Spleen (tissue), 3 donors: ENCODE data around the gene STRN4.

Experiments
- POLR2A ChIP-seq, 3 donors: fragments of 450-650 bp; IDR thresholded peaks; one replicate each; pipeline ENCODE4 v1.5.1; 2017; ENCODE audit warnings: antibody characterized with exemption in 3 of 3, mild to moderate bottlenecking in 1 of 3
- POLR2AphosphoS5 ChIP-seq, 3 donors: sonication (generic); formaldehyde crosslinking; IDR thresholded peaks; one replicate each; pipeline ENCODE4 v1.5.1; 2017; ENCODE audit warnings: antibody characterized with exemption in 3 of 3

DNA sequence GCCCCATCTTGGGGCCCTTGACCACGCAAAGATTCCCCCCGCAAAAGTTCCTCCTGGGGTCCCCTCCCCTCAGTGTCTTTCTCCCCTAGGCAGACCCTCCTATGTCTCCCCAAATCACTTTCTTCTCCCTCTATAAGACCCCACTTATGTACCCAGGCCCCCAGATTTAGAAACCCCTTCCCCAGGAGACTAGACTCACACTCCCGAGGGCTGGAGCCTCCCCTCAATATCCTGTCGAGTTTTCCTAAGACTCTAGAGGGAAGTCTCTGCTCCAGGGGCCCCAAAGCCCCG, 40.7 kb upstream of the STRN4 start:
- TF ChIP-seq POLR2AphosphoS5 (IDR thresholded peaks at IDR 0.05) (no peak), POLR2A (IDR thresholded peaks at IDR 0.05) (no peak)
